Thoracic aorta (tissue), 2 donors: ENCODE measurements around the gene MAN2B2. TPM values are rescaled to one million over a fixed set of nuclear protein-coding genes. Genes with fewer than 3 reads are reported as not detected.
"Not testable (repeated sequence)": the region's sequence is repeated elsewhere in the genome, so short reads cannot be mapped to it uniquely, and the experiment has no call there.

Experiments
- ATAC-seq: fragments of 150-250 bp; one replicate; pipeline ENCODE4 v1.8.0; 2017; ENCODE audit warnings: low read depth; ENCODE audit not compliant: insufficient number of reproducible peaks, low FRiP score
- DNase-seq: peaks from one replicate; pipeline ENCODE4 v3.0.0-alpha.2; 2020; ENCODE audit warnings: low spot score
- H3K27ac ChIP-seq, 2 donors: fragments of 200-600 bp; sonication (generic); 1 replicate in 1 of 2; 2 replicates in 1 of 2; pipeline ENCODE4 v1.5.1; 2016; ENCODE audit warnings: mild to moderate bottlenecking in 2 of 2, moderate library complexity in 2 of 2
- H3K27me3 ChIP-seq: fragments of 200-600 bp; sonication (generic); replicated peaks from 2 replicates; pipeline ENCODE4 v1.6.0; 2016; ENCODE audit warnings: mild to moderate bottlenecking; ENCODE audit not compliant: insufficient read depth
- H3K36me3 ChIP-seq: fragments of 200-600 bp; sonication (generic); one replicate; pipeline ENCODE4 v1.5.1; 2016
- H3K4me1 ChIP-seq, 2 donors: fragments of 200-600 bp; sonication (generic); 1 replicate in 1 of 2; 2 replicates in 1 of 2; pipeline versions ENCODE4 v1.5.1 to v1.6.0; 2016; ENCODE audit warnings: low read depth in 2 of 2, mild to moderate bottlenecking in 1 of 2; ENCODE audit not compliant: control insufficient read depth in 1 of 2
- H3K4me3 ChIP-seq: fragments of 200-600 bp; sonication (generic); 2 replicates; pipeline ENCODE4 v1.5.1; 2016; ENCODE audit warnings: mild to moderate bottlenecking
- H3K9me3 ChIP-seq: fragments of 200-600 bp; sonication (generic); 2 replicates; pipeline ENCODE4 v1.5.1; 2016
- total RNA-seq, 2 donors: library from RNA; depleted of rRNA; stranded (reverse); fragments of >200 nt; gene quantifications; one replicate each; pipeline versions ENCODE4 v1.1.0 to v1.2.3, GENCODE V29; 2016
- TF ChIP-seq, protein P1 (sequence below): fragments of 200-600 bp; sonication (generic); IDR thresholded peaks from one replicate; pipeline ENCODE4 v1.5.1; 2019; ENCODE audit warnings: antibody characterized with exemption

The MAN2B2 gene
- total RNA-seq, 2 donors from 2014 or later = 77.1 to 94.1 TPM

DNA sequence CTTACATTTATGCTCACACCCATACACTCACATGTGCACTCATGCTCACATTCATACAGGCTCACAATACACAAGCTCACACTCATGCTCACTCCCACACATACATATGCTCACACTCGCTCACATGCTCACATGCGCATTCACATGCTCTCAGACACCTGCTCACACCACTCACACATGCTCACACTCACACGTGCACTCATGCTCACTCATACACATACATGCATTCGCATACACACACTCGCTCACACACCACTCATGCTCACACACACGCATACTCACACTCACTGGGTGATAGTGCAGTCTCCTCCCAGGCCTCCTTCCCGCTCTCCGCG lies 90.3 kb downstream of the MAN2B2 start:
- TF ChIP-seq, protein P1, sequence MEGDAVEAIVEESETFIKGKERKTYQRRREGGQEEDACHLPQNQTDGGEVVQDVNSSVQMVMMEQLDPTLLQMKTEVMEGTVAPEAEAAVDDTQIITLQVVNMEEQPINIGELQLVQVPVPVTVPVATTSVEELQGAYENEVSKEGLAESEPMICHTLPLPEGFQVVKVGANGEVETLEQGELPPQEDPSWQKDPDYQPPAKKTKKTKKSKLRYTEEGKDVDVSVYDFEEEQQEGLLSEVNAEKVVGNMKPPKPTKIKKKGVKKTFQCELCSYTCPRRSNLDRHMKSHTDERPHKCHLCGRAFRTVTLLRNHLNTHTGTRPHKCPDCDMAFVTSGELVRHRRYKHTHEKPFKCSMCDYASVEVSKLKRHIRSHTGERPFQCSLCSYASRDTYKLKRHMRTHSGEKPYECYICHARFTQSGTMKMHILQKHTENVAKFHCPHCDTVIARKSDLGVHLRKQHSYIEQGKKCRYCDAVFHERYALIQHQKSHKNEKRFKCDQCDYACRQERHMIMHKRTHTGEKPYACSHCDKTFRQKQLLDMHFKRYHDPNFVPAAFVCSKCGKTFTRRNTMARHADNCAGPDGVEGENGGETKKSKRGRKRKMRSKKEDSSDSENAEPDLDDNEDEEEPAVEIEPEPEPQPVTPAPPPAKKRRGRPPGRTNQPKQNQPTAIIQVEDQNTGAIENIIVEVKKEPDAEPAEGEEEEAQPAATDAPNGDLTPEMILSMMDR = no peak
- DNase-seq (no peak), ATAC-seq (no peak)
- Histone ChIP-seq H3K4me1 (peaks cover 4 to 15% of the 10 kb centered on the region in 2 donors), H3K36me3 (no peaks in the 10 kb centered on the region), H3K27me3 (no peaks in the 10 kb centered on the region), H3K9me3 (no peaks in the 10 kb centered on the region), H3K4me3 (no peak overlapping the region), H3K27ac (no peak overlapping the region)

DNA sequence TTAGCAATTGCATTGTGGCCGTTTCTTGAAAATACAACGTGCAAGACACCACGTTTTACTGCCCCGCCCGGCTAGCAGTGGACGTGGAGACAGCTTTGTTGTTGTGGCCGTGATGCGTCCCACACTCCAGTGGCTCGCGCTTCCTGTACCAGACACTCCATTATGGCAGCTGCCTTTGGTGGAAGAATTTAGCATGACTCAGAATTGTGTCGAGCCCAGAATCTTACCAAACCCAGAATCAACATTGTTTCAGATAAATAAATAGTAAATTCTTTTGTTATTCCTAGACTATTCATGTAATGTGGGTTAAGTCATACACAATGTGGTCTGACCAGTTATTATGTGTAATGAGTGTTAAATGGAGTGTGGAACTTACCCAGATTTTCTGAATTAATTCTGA lies 93.4 kb downstream of the MAN2B2 start:
- H3K27me3 ChIP-seq = no peaks in the 10 kb centered on the region
- TF ChIP-seq, protein P1 = no peak
- H3K27ac ChIP-seq = no peak overlapping the region
- H3K4me3 ChIP-seq = no peak overlapping the region
- DNase-seq = no peak
- H3K9me3 ChIP-seq = no peaks in the 10 kb centered on the region
- peaks cover 4 to 19% of the 10 kb centered on the region in 2 donors for H3K4me1 ChIP-seq
- ATAC-seq = no peak
- no peaks in the 10 kb centered on the region for H3K36me3 ChIP-seq

GRCh38 chr4:6671648-6672047 lies 96.7 kb downstream of the MAN2B2 start:
- Histone ChIP-seq H3K9me3 (no peaks in the 10 kb centered on the region), H3K4me1 (peaks cover 18 to 25% of the 10 kb centered on the region in 2 donors), H3K36me3 (no peaks in the 10 kb centered on the region), H3K27me3 (no peaks in the 10 kb centered on the region), H3K27ac (no peak overlapping the region), H3K4me3 (no peak overlapping the region)
- ATAC-seq (no peak), DNase-seq (no peak)
- TF ChIP-seq, protein P1 = no peak

DNA sequence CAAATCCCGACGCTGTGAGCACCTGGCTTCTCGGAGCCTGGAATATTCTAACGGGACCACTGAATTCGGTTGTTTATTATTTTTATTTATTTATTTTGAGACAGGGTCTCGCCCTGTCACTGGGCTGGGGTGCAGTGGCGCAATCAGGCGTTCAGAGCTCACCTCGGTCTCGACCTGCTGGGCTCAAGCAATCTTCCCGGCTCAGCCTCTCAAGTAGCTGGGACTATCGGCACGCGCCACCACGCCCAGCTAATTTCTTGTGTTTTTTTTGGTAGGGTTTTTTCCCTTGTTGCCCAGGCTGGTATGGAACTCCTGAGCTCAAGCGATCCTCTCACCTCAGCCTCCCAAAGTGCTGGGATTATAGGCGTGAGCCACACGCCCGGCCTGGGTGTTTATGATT lies 97.1 kb downstream of the MAN2B2 start:
- Histone ChIP-seq H3K9me3 (no peaks in the 10 kb centered on the region), H3K36me3 (no peaks in the 10 kb centered on the region), H3K4me1 (peaks cover 19 to 30% of the 10 kb centered on the region in 2 donors), H3K4me3 (no peak overlapping the region), H3K27me3 (no peaks in the 10 kb centered on the region), H3K27ac (no peak overlapping the region)
- ATAC-seq (no peak), DNase-seq (no peak)
- TF ChIP-seq, protein P1 = no peak

DNA sequence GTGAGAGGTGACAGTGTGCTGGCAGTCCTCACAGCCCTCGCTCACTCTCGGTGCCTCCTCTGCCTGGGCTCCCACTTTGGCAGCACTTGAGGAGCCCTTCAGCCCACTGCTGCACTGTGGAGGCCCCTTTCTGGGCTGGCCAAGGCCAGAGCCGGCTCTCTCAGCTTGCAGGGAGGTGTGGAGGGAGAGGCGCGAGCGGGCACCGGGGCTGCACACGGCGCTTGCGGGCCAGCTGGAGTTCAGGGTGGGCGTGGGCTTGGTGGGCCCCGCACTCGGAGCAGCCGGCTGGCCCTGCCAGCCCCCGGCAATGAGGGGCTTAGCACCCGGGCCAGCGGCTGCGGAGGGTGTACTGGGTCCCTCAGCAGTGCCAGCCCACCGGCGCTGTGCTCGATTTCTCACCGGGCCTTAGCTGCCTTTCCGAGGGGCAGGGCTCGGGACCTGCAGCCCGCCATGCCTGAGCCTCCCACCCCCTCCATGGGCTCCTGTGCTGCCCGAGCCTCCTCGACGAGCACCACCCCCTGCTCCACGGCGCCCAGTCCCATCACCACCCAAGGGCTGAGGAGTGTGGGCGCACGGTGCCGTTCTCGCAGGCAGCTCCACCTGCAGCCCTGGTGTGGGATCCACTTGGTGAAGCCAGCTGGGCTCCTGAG lies 97.7 kb downstream of the MAN2B2 start:
- H3K27me3 ChIP-seq, DNase-seq, H3K36me3 ChIP-seq, ATAC-seq, H3K9me3 ChIP-seq: not testable (repeated sequence)
- H3K27ac ChIP-seq = peak overlapping the region in 1 of 2 donors; percentile 87
- peaks cover 19 to 32% of the 10 kb centered on the region in 2 donors for H3K4me1 ChIP-seq
- H3K4me3 ChIP-seq = peak overlapping the region; percentile 88

Other genes starting within 250 kb of the MAN2B2 start
- gene PPP2R2C, start 102.6 kb upstream of the MAN2B2 start, total RNA-seq = under 1 TPM; 0.14 to 0.41 TPM
- 100 to 1,000 TPM; 131 to 243 TPM for gene MRFAP1, start 65.5 kb downstream of the MAN2B2 start, total RNA-seq
- gene S100P, start 118.7 kb downstream of the MAN2B2 start, total RNA-seq = 1 to 10 TPM in 1 of 2 donors, not detected in 1; 1.2 TPM
- gene MRFAP1L1, start 134.7 kb downstream of the MAN2B2 start, total RNA-seq = 10 to 100 TPM; 47.1 to 62.6 TPM
- 10 to 100 TPM; 18.1 to 27.4 TPM for gene BLOC1S4, start 141.0 kb downstream of the MAN2B2 start, total RNA-seq
- 10 to 100 TPM; 56.9 to 80.8 TPM for gene KIAA0232, start 207.5 kb downstream of the MAN2B2 start, total RNA-seq